Measurements from ENCODE around the gene ACKR1. TPM values are rescaled to one million over a fixed set of nuclear protein-coding genes. Genes with fewer than 3 reads are reported as not detected.

Gene ACKR1
- total and polyA plus RNA-seq, 4 donors, result 0.08 to 17.2 (median 0.48) TPM; not detected in 1

Small RNAs within 50 kb of the gene (small RNA-seq; reads per million reads assigned to genes)
- not detected for gene RNA5SP60

Other genes starting within 250 kb of the ACKR1 start
- gene IFI16, start 195.0 kb upstream of the ACKR1 start, total RNA-seq, result 10 to 100 TPM in 1 of 2 donors, 1 to 10 TPM in 1; 8.5 to 10.3 TPM
- gene IFI16, start 195.0 kb upstream of the ACKR1 start, polyA plus RNA-seq, result 1 to 10 TPM; 7.9 to 9.5 TPM
- under 1 TPM; 0.28 to 0.42 TPM for gene AIM2, start 128.1 kb upstream of the ACKR1 start, total RNA-seq
- under 1 TPM; 0.28 to 0.33 TPM for gene AIM2, start 128.1 kb upstream of the ACKR1 start, polyA plus RNA-seq
- under 1 TPM; 0.14 to 0.17 TPM for gene CADM3, start 33.3 kb upstream of the ACKR1 start, total RNA-seq
- under 1 TPM; 0.15 to 0.25 TPM for gene CADM3, start 33.3 kb upstream of the ACKR1 start, polyA plus RNA-seq
- gene FCER1A, start 97.5 kb downstream of the ACKR1 start, total RNA-seq, result 1 to 10 TPM in 1 of 2 donors, under 1 TPM in 1; 0.08 to 3.5 TPM
- under 1 TPM in 1 of 2 donors, not detected in 1; 0.48 TPM for gene FCER1A, start 97.5 kb downstream of the ACKR1 start, polyA plus RNA-seq
- not detected for gene OR10J4, start 227.3 kb downstream of the ACKR1 start, total RNA-seq
- not detected for gene OR10J4, start 227.3 kb downstream of the ACKR1 start, polyA plus RNA-seq
- not detected for gene OR10J1, start 234.8 kb downstream of the ACKR1 start, total RNA-seq
- not detected for gene OR10J1, start 234.8 kb downstream of the ACKR1 start, polyA plus RNA-seq